Measurements from ENCODE around the gene KLK15.

DNA sequence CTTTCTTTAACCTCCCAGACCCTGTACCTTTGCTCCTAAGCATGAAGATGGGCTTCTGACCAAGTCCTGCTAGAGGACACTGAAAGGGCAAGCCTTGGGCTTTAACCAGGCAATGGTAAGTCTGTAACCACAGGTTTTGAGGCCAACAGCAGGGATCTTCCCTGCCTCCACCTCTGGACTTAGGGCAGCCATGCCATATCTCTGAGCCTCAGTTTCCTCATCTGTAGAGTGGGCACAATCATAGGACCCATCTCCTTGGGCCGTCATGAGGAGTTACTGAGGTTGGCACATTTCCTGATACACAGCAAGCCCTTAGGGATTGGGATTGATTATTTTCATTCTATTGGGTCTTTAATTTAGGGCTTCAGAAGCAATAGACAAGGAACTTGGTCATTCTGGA, 24.5 kb downstream of the KLK15 start:
- TF ChIP-seq, protein P1, sequence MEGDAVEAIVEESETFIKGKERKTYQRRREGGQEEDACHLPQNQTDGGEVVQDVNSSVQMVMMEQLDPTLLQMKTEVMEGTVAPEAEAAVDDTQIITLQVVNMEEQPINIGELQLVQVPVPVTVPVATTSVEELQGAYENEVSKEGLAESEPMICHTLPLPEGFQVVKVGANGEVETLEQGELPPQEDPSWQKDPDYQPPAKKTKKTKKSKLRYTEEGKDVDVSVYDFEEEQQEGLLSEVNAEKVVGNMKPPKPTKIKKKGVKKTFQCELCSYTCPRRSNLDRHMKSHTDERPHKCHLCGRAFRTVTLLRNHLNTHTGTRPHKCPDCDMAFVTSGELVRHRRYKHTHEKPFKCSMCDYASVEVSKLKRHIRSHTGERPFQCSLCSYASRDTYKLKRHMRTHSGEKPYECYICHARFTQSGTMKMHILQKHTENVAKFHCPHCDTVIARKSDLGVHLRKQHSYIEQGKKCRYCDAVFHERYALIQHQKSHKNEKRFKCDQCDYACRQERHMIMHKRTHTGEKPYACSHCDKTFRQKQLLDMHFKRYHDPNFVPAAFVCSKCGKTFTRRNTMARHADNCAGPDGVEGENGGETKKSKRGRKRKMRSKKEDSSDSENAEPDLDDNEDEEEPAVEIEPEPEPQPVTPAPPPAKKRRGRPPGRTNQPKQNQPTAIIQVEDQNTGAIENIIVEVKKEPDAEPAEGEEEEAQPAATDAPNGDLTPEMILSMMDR (IDR thresholded peaks at IDR 0.05) = no peak
- no peak for TF ChIP-seq POLR2A (IDR thresholded peaks at IDR 0.05; ENCODE audit: low read depth)

Data from esophagus muscularis mucosa (tissue), 3 donors.